ENCODE data around the gene RPS18. TPM values are rescaled to one million over a fixed set of nuclear protein-coding genes. Genes with fewer than 3 reads are reported as not detected.

The RPS18 gene
- total and polyA plus RNA-seq, 2 of the 4 experiments (the other 2 are of a cell fraction) = 6,577 to 8,417 TPM

DNA sequence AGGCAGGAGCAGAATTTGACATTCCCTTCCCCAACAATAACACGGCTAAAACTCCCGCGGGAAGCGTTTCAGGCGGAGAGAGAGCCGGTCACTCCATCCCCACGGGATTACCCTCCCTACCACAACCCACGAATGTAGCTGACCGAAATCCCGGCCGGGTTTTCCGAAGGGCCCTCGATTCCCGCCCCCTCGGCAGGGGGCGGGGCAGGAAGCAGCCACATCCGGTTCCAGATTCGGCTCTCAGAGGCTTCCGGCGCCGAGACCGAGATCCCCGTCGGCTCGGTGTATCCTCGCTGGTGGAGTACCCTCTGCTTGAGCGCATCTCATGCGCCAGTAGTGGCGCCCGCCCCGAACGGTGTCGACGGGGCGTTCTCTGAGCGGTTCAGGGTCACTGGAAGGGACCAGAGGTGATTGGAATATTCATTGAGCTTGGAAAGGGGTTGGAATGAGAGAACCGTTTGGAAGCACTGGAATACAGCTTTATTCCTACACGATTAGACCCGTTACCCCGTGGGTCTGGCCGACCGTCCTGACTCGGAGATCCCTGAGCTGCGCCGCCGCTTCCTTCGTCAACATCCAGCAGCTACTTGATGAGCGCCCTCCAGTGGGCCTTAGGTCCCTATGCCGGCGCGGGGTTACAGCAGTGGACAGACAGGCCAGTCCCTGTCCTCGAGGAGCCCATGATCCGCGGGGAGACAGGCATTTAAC is 27.5 kb downstream of the RPS18 start (continued):
- TF ChIP-seq, protein P1, sequence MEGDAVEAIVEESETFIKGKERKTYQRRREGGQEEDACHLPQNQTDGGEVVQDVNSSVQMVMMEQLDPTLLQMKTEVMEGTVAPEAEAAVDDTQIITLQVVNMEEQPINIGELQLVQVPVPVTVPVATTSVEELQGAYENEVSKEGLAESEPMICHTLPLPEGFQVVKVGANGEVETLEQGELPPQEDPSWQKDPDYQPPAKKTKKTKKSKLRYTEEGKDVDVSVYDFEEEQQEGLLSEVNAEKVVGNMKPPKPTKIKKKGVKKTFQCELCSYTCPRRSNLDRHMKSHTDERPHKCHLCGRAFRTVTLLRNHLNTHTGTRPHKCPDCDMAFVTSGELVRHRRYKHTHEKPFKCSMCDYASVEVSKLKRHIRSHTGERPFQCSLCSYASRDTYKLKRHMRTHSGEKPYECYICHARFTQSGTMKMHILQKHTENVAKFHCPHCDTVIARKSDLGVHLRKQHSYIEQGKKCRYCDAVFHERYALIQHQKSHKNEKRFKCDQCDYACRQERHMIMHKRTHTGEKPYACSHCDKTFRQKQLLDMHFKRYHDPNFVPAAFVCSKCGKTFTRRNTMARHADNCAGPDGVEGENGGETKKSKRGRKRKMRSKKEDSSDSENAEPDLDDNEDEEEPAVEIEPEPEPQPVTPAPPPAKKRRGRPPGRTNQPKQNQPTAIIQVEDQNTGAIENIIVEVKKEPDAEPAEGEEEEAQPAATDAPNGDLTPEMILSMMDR (conservative IDR thresholded peaks at IDR 0.05; ENCODE audit: low read depth, low read length) = peak; percentile 82

GRCh38 chr6:33301877-33302276 is 30.0 kb downstream of the RPS18 start:
- no peak overlapping the region for H2AK5ac ChIP-seq (ENCODE audit: low read depth, low read length)
- no peak overlapping the region for H3K4ac ChIP-seq (ENCODE audit: low read depth, low read length)
- H2AFZ ChIP-seq (replicated peaks; ENCODE audit: low read length, poor library complexity) = no peak overlapping the region
- H4K20me1 ChIP-seq (ENCODE audit: insufficient read depth, low read length) = peaks cover 22% of the 10 kb centered on the region
- BruUV-seq (replicated peaks) = no TSS peak
- no peak for TF ChIP-seq MAZ (IDR thresholded peaks at IDR 0.05; ENCODE audit: borderline replicate concordance, low read depth, low read length)
- TF ChIP-seq POLR2A (IDR thresholded peaks at IDR 0.05; ENCODE audit: low read depth, low read length) = no peak
- no peak for TF ChIP-seq FOS (IDR thresholded peaks at IDR 0.05; ENCODE audit: low read depth, low read length)
- TF ChIP-seq MAFK (IDR thresholded peaks at IDR 0.05; ENCODE audit: low read depth, low read length) = no peak
- TF ChIP-seq USF2 (IDR thresholded peaks at IDR 0.05; ENCODE audit: low read depth, low read length) = no peak
- H3K79me1 ChIP-seq (ENCODE audit: low read depth in 1 of 2, low read length in 2 of 2) = peaks cover 22 to 56% of the 10 kb centered on the region in 2 experiments
- H2BK120ac ChIP-seq (ENCODE audit: low read depth, low read length) = no peak overlapping the region
- no peak overlapping the region for H3K9ac ChIP-seq (ENCODE audit: low read depth, low read length)
- in situ Hi-C loops (cut with MboI; ENCODE audit: low sequenced_read_pairs) = no loop called here
- POLR2A ChIA-PET (ENCODE audit: unreplicated experiment) = no interaction called here
- H2BK15ac ChIP-seq (ENCODE audit: low read depth, low read length) = no peak overlapping the region
- DNase-seq (no peak), ATAC-seq (ENCODE audit: low read depth) (no peak)
- H2BK5ac ChIP-seq (ENCODE audit: low read depth, low read length, poor library complexity, severe bottlenecking) = no peak overlapping the region
- H3K27me3 ChIP-seq (ENCODE audit: control insufficient read depth, insufficient read depth, low read length) = no peaks in the 10 kb centered on the region
- no peaks in the 10 kb centered on the region for H3K4me1 ChIP-seq (ENCODE audit: control insufficient read depth, insufficient read depth, low read length)
- no peak overlapping the region for H2AK9ac ChIP-seq (replicated peaks; ENCODE audit: low read depth, low read length, poor library complexity)
- CTCF ChIA-PET = no interaction called here
- no peak overlapping the region for H2BK20ac ChIP-seq (ENCODE audit: low read depth, low read length)
- no CpG with 5 or more reads among the region's 3 CpGs for WGBS, 2 experiments (ENCODE audit: extremely low coverage in 2 of 2, insufficient read length in 1 of 2)
- no peak overlapping the region for H3K4me2 ChIP-seq (ENCODE audit: low read depth, low read length)
- H3K18ac ChIP-seq (ENCODE audit: low read depth, low read length) = no peak overlapping the region
- intact Hi-C loops (cut with micrococcal nuclease) = no loop called here
- no peak overlapping the region for H4K8ac ChIP-seq (ENCODE audit: low read depth in 2 of 2, low read length in 2 of 2)
- H3K14ac ChIP-seq (replicated peaks; ENCODE audit: low read depth, low read length) = no peak overlapping the region
- peak overlapping the region; percentile 77; the same call in 1 of the 2 replicates for H3K23ac ChIP-seq (ENCODE audit: low read depth, low read length)
- no peak overlapping the region for H4K91ac ChIP-seq (ENCODE audit: insufficient read depth, low read depth, low read length)
- H3K4me3 ChIP-seq (ENCODE audit: insufficient read depth, low read depth, low read length) = no peak overlapping the region
- H3K9me1 ChIP-seq (ENCODE audit: insufficient read depth, low read length) = no peaks in the 10 kb centered on the region
- no peak overlapping the region for H3K27ac ChIP-seq (ENCODE audit: insufficient read depth, low read length)
- H3K9me3 ChIP-seq (ENCODE audit: control insufficient read depth, insufficient read depth, low read length) = no peaks in the 10 kb centered on the region
- H3K36me3 ChIP-seq (ENCODE audit: control insufficient read depth, insufficient read depth, low read length) = peaks cover 19% of the 10 kb centered on the region
- H4K5ac ChIP-seq (ENCODE audit: low read depth, low read length) = no peak overlapping the region
- dilution Hi-C loops (cut with HindIII; ENCODE audit: low sequenced_read_pairs, unreplicated experiment) = no loop called here
- H3K56ac ChIP-seq (ENCODE audit: extremely low read depth, insufficient read depth, low read length) = no peak overlapping the region
